GM12873 (cell line): ENCODE data around the gene PROCA1.

ENCODE experiments used
- TF ChIP-seq, protein P1 (sequence below): IDR thresholded peaks from 2 replicates; pipeline ENCODE4 v1.5.1; 2012; ENCODE audit warnings: low read depth, mild to moderate bottlenecking, moderate library complexity, low read length, control low read depth; ENCODE audit not compliant: insufficient read depth; ENCODE audit errors: missing control alignments

Gene PROCA1, protein sequence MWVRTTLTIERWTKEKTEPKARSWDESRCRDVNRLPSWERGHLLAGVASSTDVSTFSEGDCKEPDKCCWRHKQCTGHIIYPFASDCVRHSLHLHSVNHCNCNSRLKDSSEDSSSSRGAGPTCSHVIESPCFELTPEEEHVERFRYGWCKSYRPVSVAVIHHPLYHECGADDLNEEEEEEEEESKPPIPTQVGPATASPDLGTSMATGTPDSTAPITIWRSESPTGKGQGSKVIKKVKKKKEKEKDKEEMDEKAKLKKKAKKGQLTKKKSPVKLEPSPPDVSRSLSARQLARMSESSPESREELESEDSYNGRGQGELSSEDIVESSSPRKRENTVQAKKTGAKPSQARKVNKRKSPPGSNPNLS

DNA sequence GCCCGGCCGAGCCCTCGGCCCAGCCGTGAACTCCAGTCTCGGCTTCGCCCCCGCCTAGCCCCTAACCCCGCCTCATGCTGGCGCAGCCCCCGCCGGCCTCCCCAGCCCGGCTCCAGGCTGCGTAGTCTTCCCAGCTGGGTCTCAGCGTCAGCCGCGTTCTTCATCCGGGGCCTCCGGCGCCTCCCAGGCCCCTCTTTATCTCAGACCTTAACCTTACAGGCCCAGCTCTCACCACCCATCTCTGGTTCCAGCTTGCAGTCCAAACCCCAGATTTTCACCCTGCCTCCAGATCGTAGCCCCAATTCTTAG is at the start of gene PROCA1:
Gene PROCA1 (minus strand): TSS at position 166 of the 309 bp plus-strand sequence. CDS start 228 bp downstream, outside the sequence.
- TF ChIP-seq, protein P1, sequence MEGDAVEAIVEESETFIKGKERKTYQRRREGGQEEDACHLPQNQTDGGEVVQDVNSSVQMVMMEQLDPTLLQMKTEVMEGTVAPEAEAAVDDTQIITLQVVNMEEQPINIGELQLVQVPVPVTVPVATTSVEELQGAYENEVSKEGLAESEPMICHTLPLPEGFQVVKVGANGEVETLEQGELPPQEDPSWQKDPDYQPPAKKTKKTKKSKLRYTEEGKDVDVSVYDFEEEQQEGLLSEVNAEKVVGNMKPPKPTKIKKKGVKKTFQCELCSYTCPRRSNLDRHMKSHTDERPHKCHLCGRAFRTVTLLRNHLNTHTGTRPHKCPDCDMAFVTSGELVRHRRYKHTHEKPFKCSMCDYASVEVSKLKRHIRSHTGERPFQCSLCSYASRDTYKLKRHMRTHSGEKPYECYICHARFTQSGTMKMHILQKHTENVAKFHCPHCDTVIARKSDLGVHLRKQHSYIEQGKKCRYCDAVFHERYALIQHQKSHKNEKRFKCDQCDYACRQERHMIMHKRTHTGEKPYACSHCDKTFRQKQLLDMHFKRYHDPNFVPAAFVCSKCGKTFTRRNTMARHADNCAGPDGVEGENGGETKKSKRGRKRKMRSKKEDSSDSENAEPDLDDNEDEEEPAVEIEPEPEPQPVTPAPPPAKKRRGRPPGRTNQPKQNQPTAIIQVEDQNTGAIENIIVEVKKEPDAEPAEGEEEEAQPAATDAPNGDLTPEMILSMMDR = no peak

DNA sequence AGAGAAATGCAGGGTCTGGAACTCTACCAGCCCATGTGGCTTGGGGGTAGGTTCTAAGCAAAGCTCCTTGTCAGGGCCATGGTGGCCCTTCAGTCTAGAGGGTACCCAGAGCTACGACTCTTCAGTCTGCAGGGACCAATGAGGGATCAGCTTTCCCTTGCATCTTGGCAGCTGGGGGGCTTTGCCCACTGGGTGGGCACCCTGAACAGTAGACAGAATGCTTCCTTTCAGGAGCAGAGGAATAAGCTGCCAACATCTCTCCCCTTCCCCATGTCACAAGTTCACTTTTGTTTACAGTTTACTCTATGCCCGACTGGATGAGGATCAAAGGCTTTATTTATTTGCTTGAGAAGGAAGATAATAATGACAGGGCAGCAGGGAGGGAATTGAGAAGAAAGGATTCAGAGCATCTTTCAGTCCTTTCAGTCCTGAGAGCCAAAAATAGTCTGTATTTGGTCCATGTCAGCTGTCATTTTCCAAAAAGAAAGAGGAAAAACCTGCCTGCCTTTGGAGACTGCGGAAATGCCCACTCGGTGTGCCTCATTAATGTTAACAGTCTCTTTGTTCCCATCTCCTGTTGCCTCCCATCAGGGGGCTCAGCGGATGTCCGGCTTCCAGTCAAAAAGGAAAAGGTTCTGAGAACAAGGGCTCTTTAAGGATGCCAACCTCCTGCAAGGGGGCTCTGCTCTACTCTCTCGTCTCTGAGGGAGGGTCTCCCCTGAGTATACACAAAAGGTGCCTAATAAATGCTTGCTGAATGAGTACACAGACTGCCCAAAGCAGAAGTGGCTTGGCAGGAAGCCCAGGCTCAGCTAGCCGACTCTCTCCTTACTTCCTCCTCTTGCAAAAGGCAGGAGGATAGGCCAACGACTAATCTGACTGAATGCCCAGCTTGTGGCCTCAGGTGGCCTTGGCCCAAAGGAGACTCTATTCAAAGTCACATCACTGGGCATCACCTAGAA is 49.2 kb upstream of the PROCA1 start:
- TF ChIP-seq, protein P1 = no peak

DNA sequence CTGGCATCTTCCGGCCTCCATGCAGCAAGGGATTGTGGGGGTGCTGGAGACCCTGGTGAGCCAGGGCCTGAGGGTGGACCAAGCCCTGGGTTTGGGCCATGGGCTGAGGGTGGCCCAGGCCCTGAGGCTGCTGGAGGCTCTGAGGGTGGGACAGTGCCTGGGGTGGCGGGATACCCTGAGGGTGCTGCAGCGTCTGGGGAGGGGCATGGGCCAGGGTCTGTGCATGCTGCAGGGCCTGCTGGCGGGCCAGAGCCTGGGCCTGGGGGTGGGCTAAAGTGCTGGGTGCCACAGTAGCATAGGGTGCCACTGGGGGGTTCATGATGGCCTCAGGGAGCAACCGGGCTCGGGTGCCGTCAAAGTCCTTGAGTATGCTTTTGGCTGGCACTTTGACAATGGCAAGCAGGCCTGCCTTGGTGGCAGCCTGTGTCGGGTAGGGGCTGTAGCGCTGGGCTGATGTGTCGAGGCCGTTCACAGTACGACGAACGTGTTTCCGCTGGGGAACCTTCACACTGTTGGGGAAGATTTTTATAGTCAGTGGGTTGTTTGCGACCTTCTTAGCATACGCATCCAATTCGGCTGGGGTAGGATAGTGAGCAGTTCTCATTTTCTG is 47.7 kb upstream of the PROCA1 start:
- TF ChIP-seq, protein P1 = no peak

DNA sequence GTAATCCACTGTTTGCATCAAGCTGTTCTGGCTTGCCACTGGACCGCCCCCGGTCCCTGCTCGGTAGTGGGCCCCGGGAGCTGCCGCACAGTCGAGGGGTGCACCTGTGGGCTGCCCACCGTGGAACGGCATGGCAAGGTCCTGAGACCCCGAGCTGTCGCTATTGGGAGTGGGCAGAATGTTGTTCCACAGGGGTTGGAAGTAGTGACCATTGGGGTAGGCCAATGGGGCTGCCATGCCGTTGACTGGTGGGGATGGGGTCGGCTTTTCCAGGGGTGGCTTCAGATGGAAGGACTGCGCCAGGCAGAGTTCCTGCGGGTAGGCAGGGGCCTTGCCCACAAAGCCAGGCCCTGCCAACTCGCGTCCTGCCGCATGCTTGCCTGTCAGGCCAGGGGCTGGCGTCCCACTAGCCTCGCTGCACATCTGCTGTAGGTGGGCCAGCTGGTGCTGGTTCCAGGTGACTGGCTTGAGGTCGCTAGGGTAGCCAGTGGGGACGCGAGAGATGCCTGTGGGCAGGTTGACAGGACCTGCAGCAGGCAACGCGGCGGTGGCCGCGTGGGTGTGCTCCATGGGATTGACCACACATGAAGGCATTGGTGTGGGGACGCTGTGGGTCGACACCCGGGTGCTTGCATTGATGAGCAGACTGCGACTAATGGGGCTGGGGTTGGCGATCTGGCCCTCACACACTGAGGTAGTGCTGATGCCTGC is 46.9 kb upstream of the PROCA1 start:
- TF ChIP-seq, protein P1 = no peak

DNA sequence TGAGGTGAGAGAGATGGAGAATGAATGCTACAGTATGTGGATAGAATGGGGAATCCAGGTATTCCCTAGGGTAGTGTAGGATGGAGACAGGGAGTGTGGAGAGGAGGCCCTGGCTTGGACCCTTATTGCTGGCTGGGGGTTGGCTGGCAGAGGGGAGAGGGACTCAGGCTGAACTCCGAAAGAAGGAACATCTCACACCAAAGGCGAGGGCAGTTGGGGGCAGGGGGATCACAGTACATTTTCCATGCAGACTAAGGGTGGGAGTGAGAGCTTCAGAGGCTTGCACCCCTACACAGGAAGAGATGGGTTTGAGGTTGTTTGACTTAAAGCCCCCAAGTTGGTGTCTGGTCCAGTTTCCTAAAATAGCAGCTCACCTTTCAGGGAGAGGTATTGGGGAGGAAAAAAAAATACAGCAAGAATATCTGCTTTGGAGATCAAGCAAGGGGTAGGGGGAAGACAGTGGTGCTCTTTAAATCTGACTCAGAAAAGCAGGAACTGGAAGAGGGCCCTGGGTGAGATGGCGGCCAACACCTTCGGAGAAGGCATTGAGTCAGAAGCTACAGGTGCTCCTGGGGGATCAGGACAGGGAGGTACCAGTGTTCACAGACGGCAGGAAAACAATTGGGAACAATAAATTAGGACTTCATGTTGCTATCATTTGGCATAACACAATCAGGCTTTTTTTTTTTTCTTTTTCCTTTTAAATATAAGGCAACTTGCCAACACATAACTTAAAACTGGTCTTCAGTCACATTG is 44.5 kb upstream of the PROCA1 start:
- TF ChIP-seq, protein P1 = no peak

DNA sequence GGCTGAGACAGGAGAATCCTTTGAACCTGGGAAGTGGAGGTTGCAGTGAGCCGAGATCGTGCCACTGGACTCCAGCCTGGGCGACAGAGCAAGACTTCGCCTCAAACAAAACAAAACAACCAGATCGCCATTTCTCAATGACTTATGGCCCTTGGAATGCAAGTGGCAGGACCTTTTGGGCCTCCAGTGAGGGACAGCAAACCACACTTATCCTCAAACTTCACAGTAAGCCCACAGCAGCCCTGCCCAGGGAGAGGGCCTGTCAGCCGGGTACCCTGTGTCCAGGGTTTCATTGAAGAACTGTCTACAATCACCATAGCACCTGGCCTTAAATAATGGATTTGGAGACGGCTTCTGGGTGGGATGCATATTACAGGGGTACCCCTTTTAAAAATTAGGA is 43.8 kb upstream of the PROCA1 start:
- TF ChIP-seq, protein P1 = no peak
